PFSK-1 (cell line): ENCODE measurements around the gene MRPS33.

Source experiments
- FOXP2 ChIP-seq: optimal IDR thresholded peaks from 2 replicates; pipeline ENCODE3; 2011; ENCODE audit warnings: borderline replicate concordance, control low read depth, inconsistent platforms; ENCODE audit not compliant: insufficient read depth; ENCODE audit errors: extremely low read length, extremely low read depth
- POLR2AphosphoS5 ChIP-seq: IDR thresholded peaks from 2 replicates; pipeline ENCODE4 v1.6.1; 2012; ENCODE audit warnings: low read depth, mild to moderate bottlenecking, control low read depth, low read length, moderate library complexity
- SIN3A ChIP-seq: IDR thresholded peaks from 2 replicates; pipeline ENCODE4 v1.6.1; 2012; ENCODE audit warnings: mild to moderate bottlenecking, low read length, moderate library complexity, borderline replicate concordance; ENCODE audit not compliant: insufficient read depth
- TAF1 ChIP-seq: IDR thresholded peaks from 2 replicates; pipeline ENCODE4 v1.6.1; 2012; ENCODE audit warnings: low read length, control low read depth, borderline replicate concordance; ENCODE audit not compliant: insufficient read depth
- TF ChIP-seq, protein P1 (sequence below), 2 experiments: IDR thresholded peaks; 2 replicates each; pipeline versions ENCODE4 v1.6.1 to v1.8.0; 2011 to 2012; ENCODE audit warnings: low read depth in 2 of 2, low read length in 2 of 2, control low read depth in 1 of 2, inconsistent platforms in 1 of 2, mild to moderate bottlenecking in 1 of 2, moderate library complexity in 1 of 2; ENCODE audit not compliant: insufficient read depth in 1 of 2

Gene MRPS33

DNA sequence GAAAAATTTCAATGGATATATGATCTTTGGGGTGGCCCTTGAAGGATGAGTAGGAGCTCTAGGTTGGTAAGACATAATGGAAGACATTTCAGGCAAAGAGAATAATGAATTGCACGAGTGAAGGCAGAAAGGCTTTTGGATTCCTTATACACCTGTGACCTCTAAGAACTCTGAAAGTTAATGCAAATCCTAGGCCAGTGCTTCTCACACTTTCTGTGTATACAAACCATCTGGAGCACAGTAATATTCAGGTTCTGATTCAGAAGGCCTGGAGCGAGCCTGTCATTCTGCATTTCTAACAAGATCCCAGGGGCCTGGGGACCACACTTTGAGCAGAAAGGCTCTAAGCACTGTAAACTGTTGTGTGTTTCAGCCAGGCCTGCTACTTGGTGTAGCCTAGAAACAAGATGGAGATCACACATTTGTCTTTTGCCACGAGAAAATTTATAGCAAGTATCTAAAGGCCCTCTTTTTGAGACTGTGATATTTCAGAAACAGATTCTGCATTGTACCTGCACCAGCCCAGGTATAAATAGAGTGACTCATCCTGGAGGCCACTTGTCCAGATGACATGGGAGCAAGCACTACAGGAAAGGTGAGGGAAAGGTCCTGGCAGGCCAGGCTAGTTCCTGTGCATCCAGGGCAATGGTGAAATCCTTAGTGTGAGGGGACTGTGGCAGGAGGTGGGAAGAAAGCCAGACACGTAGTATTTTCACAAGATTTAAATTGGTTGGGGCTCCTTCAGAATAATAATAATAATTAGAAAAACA is 24.4 kb downstream of the MRPS33 start:
- TF ChIP-seq FOXP2 (no peak), SIN3A (no peak), POLR2AphosphoS5 (no peak), TAF1 (no peak)
- TF ChIP-seq, protein P1, sequence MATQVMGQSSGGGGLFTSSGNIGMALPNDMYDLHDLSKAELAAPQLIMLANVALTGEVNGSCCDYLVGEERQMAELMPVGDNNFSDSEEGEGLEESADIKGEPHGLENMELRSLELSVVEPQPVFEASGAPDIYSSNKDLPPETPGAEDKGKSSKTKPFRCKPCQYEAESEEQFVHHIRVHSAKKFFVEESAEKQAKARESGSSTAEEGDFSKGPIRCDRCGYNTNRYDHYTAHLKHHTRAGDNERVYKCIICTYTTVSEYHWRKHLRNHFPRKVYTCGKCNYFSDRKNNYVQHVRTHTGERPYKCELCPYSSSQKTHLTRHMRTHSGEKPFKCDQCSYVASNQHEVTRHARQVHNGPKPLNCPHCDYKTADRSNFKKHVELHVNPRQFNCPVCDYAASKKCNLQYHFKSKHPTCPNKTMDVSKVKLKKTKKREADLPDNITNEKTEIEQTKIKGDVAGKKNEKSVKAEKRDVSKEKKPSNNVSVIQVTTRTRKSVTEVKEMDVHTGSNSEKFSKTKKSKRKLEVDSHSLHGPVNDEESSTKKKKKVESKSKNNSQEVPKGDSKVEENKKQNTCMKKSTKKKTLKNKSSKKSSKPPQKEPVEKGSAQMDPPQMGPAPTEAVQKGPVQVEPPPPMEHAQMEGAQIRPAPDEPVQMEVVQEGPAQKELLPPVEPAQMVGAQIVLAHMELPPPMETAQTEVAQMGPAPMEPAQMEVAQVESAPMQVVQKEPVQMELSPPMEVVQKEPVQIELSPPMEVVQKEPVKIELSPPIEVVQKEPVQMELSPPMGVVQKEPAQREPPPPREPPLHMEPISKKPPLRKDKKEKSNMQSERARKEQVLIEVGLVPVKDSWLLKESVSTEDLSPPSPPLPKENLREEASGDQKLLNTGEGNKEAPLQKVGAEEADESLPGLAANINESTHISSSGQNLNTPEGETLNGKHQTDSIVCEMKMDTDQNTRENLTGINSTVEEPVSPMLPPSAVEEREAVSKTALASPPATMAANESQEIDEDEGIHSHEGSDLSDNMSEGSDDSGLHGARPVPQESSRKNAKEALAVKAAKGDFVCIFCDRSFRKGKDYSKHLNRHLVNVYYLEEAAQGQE (IDR thresholded peaks at IDR 0.05; ENCODE audit: insufficient read depth in 1 of 2, low read depth in 2 of 2, low read length in 2 of 2): no peak

DNA sequence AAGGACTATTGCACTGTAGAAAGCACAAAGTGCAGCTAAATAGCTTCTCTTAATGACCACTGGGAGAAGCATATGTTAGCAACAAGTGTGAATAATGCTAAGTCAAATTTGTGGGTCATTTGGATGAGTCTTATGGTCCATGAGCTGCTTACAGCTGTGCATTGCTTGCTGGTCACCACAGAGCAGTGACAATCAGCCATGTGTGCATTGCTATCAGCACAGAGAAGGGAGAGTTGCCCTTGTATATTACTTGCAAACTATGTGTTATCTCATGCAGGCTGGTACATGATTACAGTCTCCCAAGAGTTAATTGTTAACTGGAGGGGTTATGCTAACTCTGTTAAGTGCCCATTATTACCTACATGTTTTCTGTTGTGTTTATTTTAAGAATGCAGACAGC is 25.7 kb downstream of the MRPS33 start:
- TF ChIP-seq SIN3A: no peak
- no peak for TF ChIP-seq FOXP2
- TF ChIP-seq, protein P1 (IDR thresholded peaks at IDR 0.05; ENCODE audit: insufficient read depth in 1 of 2, low read depth in 2 of 2, low read length in 2 of 2): no peak
- TF ChIP-seq TAF1: no peak
- TF ChIP-seq POLR2AphosphoS5: no peak

DNA sequence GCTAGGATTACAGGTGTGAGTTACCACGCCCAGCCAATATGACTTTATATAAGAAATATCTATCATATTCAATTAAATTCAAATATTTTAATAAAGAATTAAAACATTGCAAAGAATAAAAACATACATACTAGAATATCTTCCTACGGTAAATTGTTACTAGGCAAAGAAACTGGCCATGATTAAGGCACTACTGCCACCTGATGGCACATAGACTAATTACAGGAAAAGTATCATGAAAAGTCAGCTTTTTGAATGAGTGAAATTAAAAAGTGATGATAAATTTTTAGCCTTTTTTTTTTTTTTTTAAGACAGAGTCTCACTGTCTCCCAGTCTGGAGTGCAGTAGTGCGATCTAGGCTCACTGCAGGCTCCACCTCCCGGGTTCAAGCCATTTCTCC is 30.9 kb downstream of the MRPS33 start:
- TF ChIP-seq SIN3A: no peak
- TF ChIP-seq POLR2AphosphoS5: no peak
- no peak for TF ChIP-seq FOXP2
- TF ChIP-seq, protein P1 (IDR thresholded peaks at IDR 0.05; ENCODE audit: insufficient read depth in 1 of 2, low read depth in 2 of 2, low read length in 2 of 2): no peak
- no peak for TF ChIP-seq TAF1

DNA sequence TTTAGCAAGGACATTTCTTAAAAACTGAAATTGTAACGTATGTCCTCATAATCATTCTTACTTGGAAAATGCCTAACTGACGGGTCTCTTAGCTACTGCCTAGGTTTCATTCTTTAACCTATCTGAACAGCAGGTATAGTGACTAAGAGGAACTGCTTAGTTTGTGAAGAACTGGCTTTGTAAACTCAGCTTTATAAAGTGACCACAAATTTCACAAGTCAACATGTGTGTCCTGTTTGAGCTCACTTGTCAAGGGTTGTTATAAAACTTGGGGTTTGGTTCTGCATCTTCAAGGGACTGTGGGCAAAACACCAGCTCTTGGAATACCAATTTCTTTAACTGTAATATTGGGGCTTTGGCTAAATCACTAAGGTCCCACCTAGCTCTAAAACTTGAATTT is 32.2 kb downstream of the MRPS33 start:
- TF ChIP-seq POLR2AphosphoS5 (no peak), SIN3A (no peak), TAF1 (no peak), FOXP2 (no peak)
- TF ChIP-seq, protein P1 (IDR thresholded peaks at IDR 0.05; ENCODE audit: insufficient read depth in 1 of 2, low read depth in 2 of 2, low read length in 2 of 2): no peak

DNA sequence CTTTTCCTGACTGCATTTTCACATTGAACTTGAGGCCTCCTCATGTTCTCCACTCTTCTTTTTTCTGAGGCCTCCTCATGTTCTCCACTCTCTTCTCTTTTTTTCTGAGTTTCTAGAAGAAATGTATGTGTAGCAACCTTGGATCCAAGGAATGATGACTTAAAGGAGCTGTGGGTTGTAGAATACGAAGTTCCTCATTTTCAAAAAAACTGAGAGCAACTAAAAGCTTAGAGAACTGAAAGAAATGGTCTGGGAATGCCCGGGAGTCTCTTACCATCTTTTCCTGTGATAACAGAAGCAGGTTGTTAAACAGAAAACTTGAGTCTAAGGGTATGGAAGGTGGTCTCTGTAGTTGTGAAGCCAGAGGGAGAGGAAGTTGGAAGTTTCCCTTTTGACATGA is 32.8 kb downstream of the MRPS33 start:
- TF ChIP-seq, protein P1 (IDR thresholded peaks at IDR 0.05; ENCODE audit: insufficient read depth in 1 of 2, low read depth in 2 of 2, low read length in 2 of 2): no peak
- TF ChIP-seq TAF1 (no peak), FOXP2 (no peak), POLR2AphosphoS5 (no peak), SIN3A (no peak)
